Thoracic aorta (tissue), 2 donors: ENCODE measurements around the gene PUM2. TPM values are rescaled to one million over a fixed set of nuclear protein-coding genes. Genes with fewer than 3 reads are reported as not detected.
A peak's percentile ranks its signal among the peaks of the same experiment; 100 is the strongest.

Source experiments
- ATAC-seq: fragments of 150-250 bp; one replicate; pipeline ENCODE4 v1.8.0; 2017; ENCODE audit warnings: low read depth; ENCODE audit not compliant: insufficient number of reproducible peaks, low FRiP score
- DNase-seq: peaks from one replicate; pipeline ENCODE4 v3.0.0-alpha.2; 2020; ENCODE audit warnings: low spot score
- H3K27ac ChIP-seq, 2 donors: fragments of 200-600 bp; sonication (generic); 1 replicate in 1 of 2; 2 replicates in 1 of 2; pipeline ENCODE4 v1.5.1; 2016; ENCODE audit warnings: mild to moderate bottlenecking in 2 of 2, moderate library complexity in 2 of 2
- H3K27me3 ChIP-seq: fragments of 200-600 bp; sonication (generic); replicated peaks from 2 replicates; pipeline ENCODE4 v1.6.0; 2016; ENCODE audit warnings: mild to moderate bottlenecking; ENCODE audit not compliant: insufficient read depth
- H3K36me3 ChIP-seq: fragments of 200-600 bp; sonication (generic); one replicate; pipeline ENCODE4 v1.5.1; 2016
- H3K4me1 ChIP-seq, 2 donors: fragments of 200-600 bp; sonication (generic); 1 replicate in 1 of 2; 2 replicates in 1 of 2; pipeline versions ENCODE4 v1.5.1 to v1.6.0; 2016; ENCODE audit warnings: low read depth in 2 of 2, mild to moderate bottlenecking in 1 of 2; ENCODE audit not compliant: control insufficient read depth in 1 of 2
- H3K4me3 ChIP-seq: fragments of 200-600 bp; sonication (generic); 2 replicates; pipeline ENCODE4 v1.5.1; 2016; ENCODE audit warnings: mild to moderate bottlenecking
- H3K9me3 ChIP-seq: fragments of 200-600 bp; sonication (generic); 2 replicates; pipeline ENCODE4 v1.5.1; 2016
- CTCF ChIP-seq: fragments of 200-600 bp; sonication (generic); IDR thresholded peaks from one replicate; pipeline ENCODE4 v1.5.1; 2019; ENCODE audit warnings: antibody characterized with exemption
- total RNA-seq, 2 donors: library from RNA; depleted of rRNA; stranded (reverse); fragments of >200 nt; gene quantifications; one replicate each; pipeline versions ENCODE4 v1.1.0 to v1.2.3, GENCODE V29; 2016

PUM2 gene
- total RNA-seq, 2 donors from 2014 or later: 45.4 to 88.7 TPM

DNA sequence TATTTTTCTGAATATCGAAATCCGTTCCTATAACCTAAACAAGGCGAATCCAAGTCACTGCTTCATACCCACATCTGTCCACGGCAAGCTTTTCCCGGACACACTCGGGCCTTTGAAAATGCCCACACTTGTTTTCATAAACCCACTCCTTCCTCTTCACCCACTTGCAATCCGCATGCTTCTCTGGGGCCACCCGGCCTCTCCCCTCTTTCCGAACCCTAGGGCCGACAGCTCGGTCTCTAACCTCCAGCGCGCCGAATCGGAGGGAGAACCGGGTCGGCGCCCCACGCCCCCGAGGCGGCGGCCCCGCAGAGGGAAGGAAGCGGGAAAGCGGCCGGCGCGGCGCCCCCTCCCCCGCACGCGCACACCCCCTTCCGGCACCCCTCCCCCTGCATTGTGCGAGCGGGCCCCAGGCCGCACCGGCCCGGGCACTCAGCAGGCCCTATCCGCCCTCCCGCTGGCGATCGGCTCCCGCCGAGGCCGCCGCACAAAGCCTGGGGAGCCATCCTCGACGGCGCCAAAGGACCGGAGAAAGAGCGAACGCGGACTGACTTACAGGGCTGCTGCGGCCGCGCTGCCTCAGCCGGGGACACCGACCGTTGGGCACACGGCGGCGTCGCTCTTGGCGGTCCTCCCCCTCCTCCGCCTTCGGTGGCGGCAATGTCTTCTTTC lies 467 bp downstream of the PUM2 start:
- DNase-seq: no peak
- H3K4me1 ChIP-seq: peaks cover 27 to 48% of the 10 kb centered on the region in 2 donors
- H3K36me3 ChIP-seq: no peaks in the 10 kb centered on the region
- H3K27ac ChIP-seq: peak overlapping the region; percentile 83 to 97
- peak; percentile 30 for ATAC-seq
- no peaks in the 10 kb centered on the region for H3K9me3 ChIP-seq
- no peak for TF ChIP-seq CTCF
- no peaks in the 10 kb centered on the region for H3K27me3 ChIP-seq
- peak overlapping the region; percentile 83 for H3K4me3 ChIP-seq

DNA sequence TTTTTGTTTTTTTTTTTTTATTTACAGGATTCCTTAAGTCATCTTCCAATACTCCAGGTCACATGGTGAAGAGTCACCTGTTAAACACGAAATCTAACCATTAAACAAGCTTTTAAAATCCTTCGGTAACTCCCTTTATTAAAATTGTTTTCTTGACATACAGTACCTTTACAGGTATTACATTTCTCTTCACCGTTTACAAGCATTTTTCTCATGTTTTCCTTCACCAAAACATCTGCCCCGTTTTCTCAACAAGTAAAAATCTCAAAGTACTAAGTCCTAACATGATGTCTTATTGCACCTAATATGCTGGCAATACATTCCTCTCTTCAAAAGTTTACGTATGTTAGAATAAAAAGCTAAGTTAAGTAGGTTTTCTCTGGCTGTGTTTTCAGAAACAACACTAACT lies 1.1 kb downstream of the PUM2 start:
- Histone ChIP-seq H3K4me1 (peaks cover 27 to 48% of the 10 kb centered on the region in 2 donors), H3K9me3 (no peaks in the 10 kb centered on the region), H3K27me3 (no peaks in the 10 kb centered on the region), H3K4me3 (peak overlapping the region; percentile 83), H3K27ac (no peak overlapping the region), H3K36me3 (no peaks in the 10 kb centered on the region)
- ATAC-seq (no peak), DNase-seq (no peak)
- no peak for TF ChIP-seq CTCF

DNA sequence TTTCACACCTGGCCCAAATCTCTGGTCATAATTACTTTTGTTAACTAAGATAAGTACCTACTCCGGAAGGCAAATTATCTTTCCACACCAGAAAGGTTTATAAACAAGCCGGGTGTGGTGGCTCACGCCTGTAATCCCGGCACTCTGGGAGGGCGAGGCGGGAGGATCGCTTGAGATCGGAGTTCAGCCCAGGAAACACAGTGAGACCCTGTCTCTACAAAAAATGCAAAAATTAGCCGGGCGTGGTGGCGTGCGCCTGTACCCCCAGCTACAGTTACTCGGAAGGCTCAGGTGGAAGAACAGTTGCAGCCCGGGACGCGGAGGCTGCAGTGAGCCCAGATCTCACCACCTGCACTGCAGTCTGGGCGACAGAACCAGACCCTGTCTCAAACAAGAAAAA lies 2.1 kb downstream of the PUM2 start:
- H3K36me3 ChIP-seq: no peaks in the 10 kb centered on the region
- peak overlapping the region; percentile 83 for H3K4me3 ChIP-seq
- no peak for TF ChIP-seq CTCF
- ATAC-seq (no peak), DNase-seq (no peak)
- no peaks in the 10 kb centered on the region for H3K9me3 ChIP-seq
- no peaks in the 10 kb centered on the region for H3K27me3 ChIP-seq
- peaks cover 27 to 48% of the 10 kb centered on the region in 2 donors for H3K4me1 ChIP-seq
- no peak overlapping the region for H3K27ac ChIP-seq

- TF ChIP-seq CTCF: no peak
- Histone ChIP-seq H3K36me3 (no peaks in the 10 kb centered on the region), H3K27me3 (no peaks in the 10 kb centered on the region), H3K27ac (no peak overlapping the region), H3K4me3 (no peak overlapping the region), H3K4me1 (peaks cover 28 to 47% of the 10 kb centered on the region in 2 donors), H3K9me3 (no peaks in the 10 kb centered on the region)
- DNase-seq (no peak), ATAC-seq (no peak)
These were observed 3.9 kb downstream of the PUM2 start for GRCh38 chr2:20346565-20347381.

GRCh38 chr2:20343128-20343527 lies 7.5 kb downstream of the PUM2 start:
- Histone ChIP-seq H3K4me3 (no peak overlapping the region), H3K4me1 (peaks cover 30 to 56% of the 10 kb centered on the region in 2 donors)

More at GRCh38 chr2:20343128-20343527, 7.5 kb downstream of the PUM2 start:
- DNase-seq (no peak), ATAC-seq (no peak)
- no peaks in the 10 kb centered on the region for H3K9me3 ChIP-seq
- H3K27me3 ChIP-seq: no peaks in the 10 kb centered on the region
- no peak overlapping the region for H3K27ac ChIP-seq
- TF ChIP-seq CTCF: no peak
- H3K36me3 ChIP-seq: no peaks in the 10 kb centered on the region
